Parathyroid adenoma (tissue), 2 donors: ENCODE measurements around the gene WNK3.

ENCODE experiments used
- H2AFZ ChIP-seq: fragments of 300-600 bp; sonication (generic); one replicate; pipeline ENCODE4 v1.7.0; 2017; ENCODE audit warnings: antibody characterized with exemption, mild to moderate bottlenecking
- H3K27ac ChIP-seq: fragments of 300-600 bp; sonication (generic); one replicate; pipeline ENCODE4 v1.7.0; 2017
- H3K27me3 ChIP-seq: fragments of 300-600 bp; sonication (generic); one replicate; pipeline ENCODE4 v1.7.0; 2017; ENCODE audit warnings: low read length; ENCODE audit not compliant: control insufficient read depth, insufficient read depth
- H3K36me3 ChIP-seq: fragments of 300-600 bp; sonication (generic); one replicate; pipeline ENCODE4 v1.7.0; 2017; ENCODE audit warnings: low read length; ENCODE audit not compliant: control insufficient read depth, insufficient read depth
- H3K4me1 ChIP-seq: fragments of 300-600 bp; sonication (generic); one replicate; pipeline ENCODE4 v1.7.0; 2017; ENCODE audit warnings: control low read depth
- H3K4me2 ChIP-seq: fragments of 300-600 bp; sonication (generic); one replicate; pipeline ENCODE4 v1.7.0; 2017; ENCODE audit warnings: low read length
- H3K4me3 ChIP-seq: fragments of 300-600 bp; sonication (generic); one replicate; pipeline ENCODE4 v1.7.0; 2017; ENCODE audit warnings: low read depth, low read length
- H3K79me2 ChIP-seq: fragments of 300-600 bp; sonication (generic); one replicate; pipeline ENCODE4 v1.7.0; 2017; ENCODE audit warnings: control low read depth
- H3K9ac ChIP-seq: fragments of 300-600 bp; sonication (generic); one replicate; pipeline ENCODE4 v1.7.0; 2017; ENCODE audit warnings: mild to moderate bottlenecking
- H3K9me3 ChIP-seq: fragments of 300-600 bp; sonication (generic); one replicate; pipeline ENCODE4 v1.7.0; 2017; ENCODE audit warnings: low read length; ENCODE audit not compliant: control insufficient read depth
- TF ChIP-seq, protein P1 (sequence below): fragments of 300-600 bp; sonication (generic); IDR thresholded peaks from one replicate; pipeline ENCODE4 v1.7.0; 2017; ENCODE audit warnings: antibody characterized with exemption, mild to moderate bottlenecking
- donor health status: primary hyperparathyroidism.

The WNK3 gene

DNA sequence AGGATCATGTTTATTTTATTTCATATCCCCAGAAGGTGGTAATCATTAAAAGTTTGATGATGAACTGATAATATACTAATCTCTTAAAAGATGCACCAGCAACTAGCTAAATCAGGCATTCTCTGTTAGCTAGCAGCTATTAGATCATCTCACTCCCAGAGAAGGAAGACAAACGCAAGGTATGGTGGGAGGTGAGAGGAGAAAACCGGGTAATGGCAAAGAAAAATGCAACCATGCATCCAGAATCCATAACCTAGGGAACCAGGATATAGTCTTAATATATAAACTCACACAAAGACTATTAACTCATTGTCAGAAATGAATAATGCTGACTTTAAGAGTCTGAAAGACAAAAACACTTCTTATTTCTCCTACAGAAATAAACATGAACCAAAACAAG lies 66.1 kb downstream of the WNK3 start:
- Histone ChIP-seq H3K79me2 (no peaks in the 10 kb centered on the region), H3K27ac (no peak overlapping the region), H3K9me3 (no peaks in the 10 kb centered on the region), H3K4me1 (no peaks in the 10 kb centered on the region), H3K4me3 (no peak overlapping the region), H3K36me3 (no peaks in the 10 kb centered on the region), H3K4me2 (no peak overlapping the region), H3K9ac (no peak overlapping the region), H3K27me3 (no peaks in the 10 kb centered on the region), H2AFZ (no peak overlapping the region)
- TF ChIP-seq, protein P1, sequence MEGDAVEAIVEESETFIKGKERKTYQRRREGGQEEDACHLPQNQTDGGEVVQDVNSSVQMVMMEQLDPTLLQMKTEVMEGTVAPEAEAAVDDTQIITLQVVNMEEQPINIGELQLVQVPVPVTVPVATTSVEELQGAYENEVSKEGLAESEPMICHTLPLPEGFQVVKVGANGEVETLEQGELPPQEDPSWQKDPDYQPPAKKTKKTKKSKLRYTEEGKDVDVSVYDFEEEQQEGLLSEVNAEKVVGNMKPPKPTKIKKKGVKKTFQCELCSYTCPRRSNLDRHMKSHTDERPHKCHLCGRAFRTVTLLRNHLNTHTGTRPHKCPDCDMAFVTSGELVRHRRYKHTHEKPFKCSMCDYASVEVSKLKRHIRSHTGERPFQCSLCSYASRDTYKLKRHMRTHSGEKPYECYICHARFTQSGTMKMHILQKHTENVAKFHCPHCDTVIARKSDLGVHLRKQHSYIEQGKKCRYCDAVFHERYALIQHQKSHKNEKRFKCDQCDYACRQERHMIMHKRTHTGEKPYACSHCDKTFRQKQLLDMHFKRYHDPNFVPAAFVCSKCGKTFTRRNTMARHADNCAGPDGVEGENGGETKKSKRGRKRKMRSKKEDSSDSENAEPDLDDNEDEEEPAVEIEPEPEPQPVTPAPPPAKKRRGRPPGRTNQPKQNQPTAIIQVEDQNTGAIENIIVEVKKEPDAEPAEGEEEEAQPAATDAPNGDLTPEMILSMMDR, result no peak

DNA sequence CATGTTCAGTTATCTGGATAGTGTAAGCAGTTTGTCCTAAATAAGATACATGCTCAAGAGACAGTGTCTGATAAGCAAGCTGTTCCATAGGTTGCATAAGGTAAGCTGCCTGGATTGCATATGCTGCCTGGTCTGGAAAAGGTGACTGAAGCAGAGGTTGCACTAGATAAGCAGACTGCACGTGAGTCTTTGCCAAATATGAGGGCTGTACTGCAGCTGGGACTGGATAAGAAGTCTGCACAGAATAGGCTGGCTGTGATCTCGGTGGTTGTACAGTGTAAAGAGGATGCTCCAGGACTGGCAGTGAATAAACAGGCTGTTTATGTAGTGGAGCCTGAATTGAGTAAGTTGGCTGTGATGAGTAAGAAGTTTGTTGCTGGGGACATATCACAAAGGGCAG lies 68.9 kb downstream of the WNK3 start:
- Histone ChIP-seq H3K9ac (no peak overlapping the region), H3K79me2 (no peaks in the 10 kb centered on the region), H3K9me3 (no peaks in the 10 kb centered on the region), H3K27ac (no peak overlapping the region), H3K36me3 (no peaks in the 10 kb centered on the region), H3K4me1 (no peaks in the 10 kb centered on the region), H3K4me2 (no peak overlapping the region), H3K4me3 (no peak overlapping the region), H3K27me3 (no peaks in the 10 kb centered on the region), H2AFZ (no peak overlapping the region)
- TF ChIP-seq, protein P1, result no peak

DNA sequence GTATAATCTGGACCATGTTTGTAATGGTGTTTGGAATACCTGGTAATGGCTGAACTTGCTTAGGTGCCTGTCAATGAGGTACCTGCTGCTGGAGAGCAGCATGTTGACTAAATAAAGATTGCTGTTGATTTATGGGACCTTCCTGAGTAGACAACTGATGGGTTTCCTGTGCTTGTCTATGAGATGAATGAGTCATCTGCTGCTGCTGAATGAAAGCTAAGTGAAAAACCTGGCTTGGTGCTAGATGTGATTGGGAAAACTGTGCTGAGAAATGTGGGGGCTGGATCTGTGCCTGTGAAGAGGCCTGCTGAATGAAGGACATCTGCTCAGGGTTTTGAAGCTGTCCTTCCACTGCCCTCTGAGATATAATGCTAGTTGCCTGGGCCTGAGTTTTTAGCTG lies 69.6 kb downstream of the WNK3 start:
- H3K9ac ChIP-seq, result no peak overlapping the region
- TF ChIP-seq, protein P1, result no peak
- H3K79me2 ChIP-seq, result no peaks in the 10 kb centered on the region
- no peak overlapping the region for H3K27ac ChIP-seq
- H3K9me3 ChIP-seq, result no peaks in the 10 kb centered on the region
- no peaks in the 10 kb centered on the region for H3K4me1 ChIP-seq
- no peak overlapping the region for H2AFZ ChIP-seq
- H3K36me3 ChIP-seq, result no peaks in the 10 kb centered on the region
- no peak overlapping the region for H3K4me3 ChIP-seq
- no peak overlapping the region for H3K4me2 ChIP-seq
- no peaks in the 10 kb centered on the region for H3K27me3 ChIP-seq

DNA sequence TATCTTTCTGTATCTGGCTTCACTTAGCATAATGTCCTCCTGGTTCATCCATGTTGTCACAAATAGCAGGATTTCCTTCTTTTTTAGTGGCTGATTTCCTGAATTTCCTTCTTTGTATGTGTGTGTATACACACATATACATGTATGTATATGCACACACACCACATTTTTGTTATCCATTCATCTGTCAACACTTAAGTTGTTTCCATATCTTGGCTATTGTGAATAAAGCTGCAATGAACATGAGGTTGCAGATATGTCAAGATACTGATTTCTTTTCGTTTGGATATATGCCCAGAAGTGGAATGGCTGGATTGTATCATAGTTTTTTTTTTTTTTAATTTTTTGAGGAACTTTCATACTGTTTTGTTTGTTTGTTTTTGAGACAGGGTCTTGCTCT lies 76.2 kb downstream of the WNK3 start:
- no peaks in the 10 kb centered on the region for H3K4me1 ChIP-seq
- H3K4me3 ChIP-seq, result no peak overlapping the region
- no peak overlapping the region for H2AFZ ChIP-seq
- H3K9me3 ChIP-seq, result no peaks in the 10 kb centered on the region
- H3K4me2 ChIP-seq, result no peak overlapping the region
- H3K9ac ChIP-seq, result no peak overlapping the region
- TF ChIP-seq, protein P1, result no peak
- H3K79me2 ChIP-seq, result no peaks in the 10 kb centered on the region
- no peak overlapping the region for H3K27ac ChIP-seq
- no peaks in the 10 kb centered on the region for H3K27me3 ChIP-seq
- H3K36me3 ChIP-seq, result no peaks in the 10 kb centered on the region

DNA sequence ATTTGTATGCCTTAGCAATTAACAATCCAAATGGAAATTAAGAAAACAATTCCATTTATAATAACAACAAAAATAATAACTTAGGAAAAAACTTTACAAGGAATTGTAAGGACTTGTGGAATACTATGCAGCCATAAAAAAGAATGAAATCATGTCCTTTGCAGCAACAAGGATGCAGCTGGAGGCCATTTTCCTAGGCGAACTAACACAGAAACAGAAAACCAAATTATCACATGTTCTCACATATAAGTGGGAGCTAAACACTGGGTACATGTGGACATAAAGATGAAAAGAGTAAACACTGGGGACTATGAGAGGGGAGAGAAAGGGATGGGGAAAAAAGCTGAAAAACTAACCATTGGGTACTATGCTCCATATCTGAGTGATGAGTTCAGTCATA lies 77.4 kb downstream of the WNK3 start:
- Histone ChIP-seq H3K27me3 (no peaks in the 10 kb centered on the region), H3K36me3 (no peaks in the 10 kb centered on the region), H3K4me3 (no peak overlapping the region), H3K4me1 (no peaks in the 10 kb centered on the region), H3K79me2 (no peaks in the 10 kb centered on the region), H3K9ac (no peak overlapping the region), H3K27ac (no peak overlapping the region), H2AFZ (no peak overlapping the region), H3K4me2 (no peak overlapping the region), H3K9me3 (no peaks in the 10 kb centered on the region)
- TF ChIP-seq, protein P1, result no peak
